HEK293T (cell line): ENCODE data around the gene TMTC1.

Source experiments
- SP1 ChIP-seq: fragments of 450-650 bp; IDR thresholded peaks from 2 replicates; pipeline ENCODE4 v1.6.1; 2017
- TF ChIP-seq, protein P1 (sequence below): fragments of 450-650 bp; IDR thresholded peaks from 2 replicates; pipeline ENCODE4 v1.6.1; 2016

DNA sequence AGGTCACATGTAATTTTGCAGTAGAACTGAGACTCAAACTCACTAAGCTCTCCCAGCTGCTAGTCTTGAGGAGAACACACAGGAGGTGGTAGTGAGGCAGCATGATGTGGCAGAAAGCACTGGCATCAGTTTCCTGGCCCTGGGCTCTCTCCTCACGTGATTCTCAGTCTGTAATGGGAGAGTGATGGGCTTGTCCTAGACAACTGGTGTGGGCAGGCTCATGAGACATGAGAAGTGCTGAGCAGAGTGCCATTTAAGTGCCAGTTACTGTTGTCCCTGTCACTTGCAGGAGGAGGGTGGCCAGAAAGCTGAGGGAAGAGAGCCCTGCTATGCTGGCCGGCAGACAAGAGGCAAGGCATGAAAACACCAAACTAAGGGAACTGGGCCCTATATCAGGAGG, 237.7 kb downstream of the TMTC1 start:
- TF ChIP-seq, protein P1, sequence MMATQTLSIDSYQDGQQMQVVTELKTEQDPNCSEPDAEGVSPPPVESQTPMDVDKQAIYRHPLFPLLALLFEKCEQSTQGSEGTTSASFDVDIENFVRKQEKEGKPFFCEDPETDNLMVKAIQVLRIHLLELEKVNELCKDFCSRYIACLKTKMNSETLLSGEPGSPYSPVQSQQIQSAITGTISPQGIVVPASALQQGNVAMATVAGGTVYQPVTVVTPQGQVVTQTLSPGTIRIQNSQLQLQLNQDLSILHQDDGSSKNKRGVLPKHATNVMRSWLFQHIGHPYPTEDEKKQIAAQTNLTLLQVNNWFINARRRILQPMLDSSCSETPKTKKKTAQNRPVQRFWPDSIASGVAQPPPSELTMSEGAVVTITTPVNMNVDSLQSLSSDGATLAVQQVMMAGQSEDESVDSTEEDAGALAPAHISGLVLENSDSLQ, result no peak
- TF ChIP-seq SP1, result no peak
